Stimulated activated CD8-positive, alpha-beta memory T cell treated with anti-CD3 and anti-CD28 coated beads, Interleukin-15, amount 100 ng/mL, for 24 hours (primary cell): Measurements from ENCODE around the gene DENND4B.
A peak's percentile ranks its signal among the peaks of the same experiment; 100 is the strongest.
"Not testable (repeated sequence)": the region's sequence is repeated elsewhere in the genome, so short reads cannot be mapped to it uniquely, and the experiment has no call there.

Source experiments
- DNase-seq: peaks from one replicate; pipeline ENCODE4 v3.0.0-alpha.2; 2020; ENCODE audit warnings: low read depth

Gene DENND4B, protein sequence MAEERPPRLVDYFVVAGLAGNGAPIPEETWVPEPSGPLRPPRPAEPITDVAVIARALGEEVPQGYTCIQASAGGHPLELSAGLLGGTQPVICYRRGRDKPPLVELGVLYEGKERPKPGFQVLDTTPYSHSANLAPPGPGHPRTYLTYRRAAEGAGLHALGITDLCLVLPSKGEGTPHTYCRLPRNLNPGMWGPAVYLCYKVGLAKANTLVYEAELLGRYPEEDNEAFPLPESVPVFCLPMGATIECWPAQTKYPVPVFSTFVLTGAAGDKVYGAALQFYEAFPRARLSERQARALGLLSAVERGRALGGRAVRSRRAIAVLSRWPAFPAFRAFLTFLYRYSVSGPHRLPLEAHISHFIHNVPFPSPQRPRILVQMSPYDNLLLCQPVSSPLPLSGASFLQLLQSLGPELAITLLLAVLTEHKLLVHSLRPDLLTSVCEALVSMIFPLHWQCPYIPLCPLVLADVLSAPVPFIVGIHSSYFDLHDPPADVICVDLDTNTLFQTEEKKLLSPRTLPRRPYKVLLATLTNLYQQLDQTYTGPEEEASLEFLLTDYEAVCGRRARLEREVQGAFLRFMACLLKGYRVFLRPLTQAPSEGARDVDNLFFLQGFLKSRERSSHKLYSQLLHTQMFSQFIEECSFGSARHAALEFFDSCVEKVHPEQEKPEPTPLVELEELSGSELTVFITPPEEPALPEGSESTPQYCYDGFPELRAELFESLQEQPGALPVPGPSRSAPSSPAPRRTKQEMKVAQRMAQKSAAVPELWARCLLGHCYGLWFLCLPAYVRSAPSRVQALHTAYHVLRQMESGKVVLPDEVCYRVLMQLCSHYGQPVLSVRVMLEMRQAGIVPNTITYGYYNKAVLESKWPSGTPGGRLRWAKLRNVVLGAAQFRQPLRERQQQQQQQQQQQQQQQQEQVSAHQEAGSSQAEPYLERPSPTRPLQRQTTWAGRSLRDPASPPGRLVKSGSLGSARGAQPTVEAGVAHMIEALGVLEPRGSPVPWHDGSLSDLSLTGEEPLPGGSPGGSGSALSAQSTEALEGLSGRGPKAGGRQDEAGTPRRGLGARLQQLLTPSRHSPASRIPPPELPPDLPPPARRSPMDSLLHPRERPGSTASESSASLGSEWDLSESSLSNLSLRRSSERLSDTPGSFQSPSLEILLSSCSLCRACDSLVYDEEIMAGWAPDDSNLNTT (N-terminal part only)

DNA sequence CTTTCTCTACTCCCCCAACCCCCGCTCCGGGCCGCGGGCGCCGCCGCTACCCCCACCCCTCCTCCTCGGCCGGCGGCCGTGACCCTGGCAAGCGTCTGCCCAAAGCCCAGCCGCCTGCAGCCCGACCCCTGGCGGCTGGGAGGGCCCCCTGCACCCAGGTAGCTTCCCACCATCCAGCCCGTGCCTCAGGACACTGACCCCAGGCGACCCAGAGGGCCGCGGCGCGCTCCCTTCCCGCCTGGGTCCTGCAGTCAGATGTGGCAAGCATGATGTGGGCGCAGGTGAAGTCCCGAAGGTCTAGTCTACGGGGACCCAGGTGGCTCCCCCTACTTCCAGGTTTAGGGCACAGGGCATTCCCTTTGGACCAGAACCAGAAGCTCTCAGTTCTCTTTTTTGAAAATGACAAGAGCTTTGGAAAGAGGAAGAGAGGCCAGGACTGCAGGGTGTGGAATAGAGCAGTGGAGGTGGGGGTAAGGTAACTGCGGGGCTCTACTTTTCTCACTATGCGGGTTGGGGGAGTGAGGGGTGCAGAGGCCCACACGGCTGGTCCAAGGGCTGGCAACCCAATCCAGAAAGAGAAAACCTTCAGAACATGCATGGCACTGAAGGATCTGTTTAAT lies at the start of gene DENND4B:
TSS of gene DENND4B (minus strand) at position 97 of the 620 bp plus-strand sequence. CDS start 2,344 bp downstream, outside the sequence.
- peak; percentile 66 for DNase-seq

DNA sequence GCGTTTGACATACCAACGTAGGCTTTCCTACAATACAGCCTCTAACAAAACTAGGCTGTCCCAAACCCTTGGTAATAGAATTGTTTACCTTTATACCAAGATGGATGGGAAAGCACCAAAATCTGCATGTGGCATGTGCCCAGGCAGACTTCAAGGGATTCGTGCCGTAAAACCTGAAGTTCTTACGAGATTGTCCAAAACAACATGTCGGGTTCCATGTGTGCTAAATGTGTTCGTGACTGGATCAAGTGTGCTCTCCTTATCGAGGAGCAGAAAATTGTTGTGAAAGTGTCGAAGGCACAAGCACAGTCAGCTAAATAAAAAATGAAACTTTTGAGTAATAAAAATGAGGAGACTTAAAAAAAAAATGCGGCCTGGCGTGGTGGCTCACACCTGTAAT lies 49.1 kb upstream of the DENND4B start:
- DNase-seq: no peak

DNA sequence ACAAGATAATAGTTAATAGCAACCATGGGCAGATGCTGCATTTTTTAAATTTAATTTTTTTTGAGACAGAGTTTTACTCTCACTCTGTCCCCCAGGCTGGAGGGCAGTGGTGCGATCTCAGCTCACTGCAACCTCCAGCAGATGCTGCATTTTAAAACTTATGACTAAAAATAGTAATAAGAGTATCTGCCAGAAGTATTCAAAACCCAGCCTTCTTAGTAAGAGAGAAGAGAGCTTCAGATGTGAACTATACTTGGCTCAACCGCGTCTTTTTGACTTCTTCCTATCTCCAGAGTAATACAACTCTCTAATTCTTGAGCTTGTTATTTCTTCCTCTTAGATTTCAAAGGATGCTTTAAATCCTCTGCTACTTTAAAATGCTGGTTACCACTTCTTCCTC lies 48.7 kb upstream of the DENND4B start:
- no peak for DNase-seq

DNA sequence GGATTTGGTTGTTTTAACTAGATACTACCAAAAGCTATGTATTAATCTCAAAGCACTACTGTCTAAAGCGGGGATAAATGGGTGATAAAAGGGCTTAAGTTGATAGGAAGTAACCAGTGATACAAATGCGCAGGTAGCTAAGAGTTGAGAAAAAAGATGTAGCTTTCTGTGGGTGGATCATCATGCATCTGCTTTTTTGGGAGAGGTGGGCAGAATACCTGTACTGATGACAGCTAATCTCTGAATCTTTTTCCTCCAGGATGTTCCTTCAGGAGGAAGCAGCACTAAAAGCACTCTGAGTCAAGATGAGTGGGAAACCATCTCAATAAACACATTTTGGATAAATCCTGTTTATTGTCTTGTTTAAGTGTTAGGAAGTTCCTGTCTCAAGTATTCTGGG lies 45.3 kb upstream of the DENND4B start:
- no peak for DNase-seq

DNA sequence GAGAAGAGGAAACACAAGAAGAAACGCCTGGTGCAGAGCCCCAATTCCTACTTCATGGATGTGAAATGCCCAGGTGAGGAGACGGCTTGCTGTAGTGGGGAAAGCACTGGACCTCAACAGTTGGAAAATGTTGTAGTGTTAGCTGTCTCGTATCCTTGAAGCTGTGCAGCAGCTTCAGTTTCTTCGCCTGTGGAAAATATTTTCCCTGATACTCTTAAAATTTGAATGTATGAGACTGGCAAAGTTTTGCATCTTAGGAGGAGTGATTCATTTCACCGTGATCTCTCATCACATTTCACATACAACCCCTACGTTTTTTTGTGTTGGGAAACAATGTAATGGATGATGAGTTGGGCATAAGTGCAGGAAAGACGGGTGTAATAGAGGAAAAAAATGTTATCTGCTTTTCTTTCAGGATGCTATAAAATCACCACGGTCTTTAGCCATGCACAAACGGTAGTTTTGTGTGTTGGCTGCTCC lies 44.7 kb upstream of the DENND4B start:
- DNase-seq: no peak

DNA sequence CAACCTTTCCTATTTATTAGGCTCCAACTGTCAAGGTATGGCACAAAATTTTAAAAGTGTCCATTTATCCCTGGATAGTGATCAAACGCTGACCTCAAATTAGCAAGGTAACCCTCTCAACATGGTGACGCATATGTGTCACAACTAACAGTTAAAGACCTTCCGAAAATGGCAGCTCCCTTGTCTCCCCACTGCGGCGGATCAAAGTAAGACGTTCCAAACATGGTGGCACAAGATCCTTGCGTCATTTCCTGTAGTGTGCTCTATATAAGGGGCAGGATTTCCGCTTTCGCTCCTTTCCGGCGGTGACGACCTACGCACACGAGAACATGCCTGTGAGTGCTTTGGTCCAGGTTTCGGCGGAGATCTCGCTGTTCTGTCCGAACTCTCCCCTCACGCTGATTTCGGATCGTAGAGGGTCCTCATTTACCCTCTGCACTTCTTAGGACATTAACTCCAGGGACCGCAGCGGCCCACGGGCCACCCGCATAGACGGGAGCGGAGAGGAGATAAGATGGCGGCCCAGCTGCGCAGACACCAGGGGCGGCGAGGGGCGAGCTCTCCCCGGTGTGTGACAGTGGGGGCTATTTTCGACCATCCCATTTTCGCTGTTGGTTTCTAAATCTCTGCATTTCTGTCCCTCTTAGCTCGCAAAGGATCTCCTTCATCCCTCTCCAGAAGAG lies 44.1 kb upstream of the DENND4B start, which contains the start of gene RPS27:
TSS of gene RPS27 (plus strand) at position 295 of the 683 bp plus-strand sequence. CDS start at position 330, 35 bp downstream.
- DNase-seq: no peak

DNA sequence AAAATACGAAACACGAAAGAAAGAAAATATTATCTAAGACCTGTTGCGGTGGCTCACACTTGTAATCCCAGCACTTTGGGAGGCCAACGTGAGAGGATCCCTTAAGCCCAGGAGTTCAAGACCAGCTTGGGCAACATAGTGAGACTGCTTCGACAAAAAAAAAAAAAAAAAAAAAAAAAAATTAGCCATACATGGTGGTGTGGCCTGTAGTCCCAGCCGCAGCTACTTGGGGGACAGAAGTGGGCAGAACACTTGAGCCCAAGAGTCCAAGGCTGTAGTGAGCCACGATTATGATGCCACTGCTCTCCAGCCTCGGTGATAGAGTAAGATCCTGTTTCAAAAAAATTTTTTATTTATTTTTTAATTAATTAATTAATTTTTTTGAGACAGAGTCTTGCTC lies 41.1 kb upstream of the DENND4B start:
- no peak for DNase-seq

DNA sequence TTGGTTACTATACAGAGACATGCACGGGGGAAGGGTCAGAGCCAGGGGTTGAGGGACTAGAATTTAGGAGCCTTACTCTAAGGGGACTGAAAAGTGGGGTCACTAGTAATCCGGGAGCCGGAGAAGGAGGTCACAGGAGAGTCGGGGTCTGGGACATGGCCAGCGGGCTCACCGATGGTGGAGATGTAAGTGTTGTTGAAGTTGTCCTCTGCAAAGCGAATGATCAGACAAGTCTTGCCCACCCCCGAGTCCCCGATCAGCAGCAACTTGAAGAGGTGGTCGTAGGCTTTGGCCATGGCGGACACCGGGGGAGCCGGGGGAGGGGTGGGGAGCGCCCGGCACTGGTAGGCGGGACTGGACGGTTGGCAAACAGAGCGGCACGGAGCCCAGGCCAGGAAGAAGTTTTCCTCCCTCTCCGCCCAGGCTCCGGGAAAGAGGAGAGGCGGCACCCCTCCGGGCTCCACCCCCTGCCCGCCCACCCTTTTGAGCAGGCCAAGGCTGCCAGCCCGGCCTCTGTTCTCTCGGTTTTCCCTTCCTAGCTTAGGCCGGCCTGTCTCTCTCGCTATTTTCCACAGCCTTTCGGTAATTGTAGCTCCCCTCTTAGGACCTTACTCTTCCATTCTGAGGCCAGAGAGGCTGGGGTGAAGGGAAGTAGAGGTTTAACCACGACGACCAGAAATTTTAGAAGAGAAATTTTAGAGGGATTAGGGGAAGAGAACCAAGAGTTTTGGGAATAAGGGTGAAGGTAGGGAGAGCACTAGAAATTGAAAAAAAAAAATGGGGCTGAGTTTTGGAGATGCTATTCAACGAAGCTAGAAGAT lies 39.6 kb upstream of the DENND4B start, which contains the start of gene RAB13:
TSS of gene RAB13 (minus strand) at position 399 of the 821 bp plus-strand sequence. CDS start at position 296, 103 bp downstream.
- DNase-seq: no peak

DNA sequence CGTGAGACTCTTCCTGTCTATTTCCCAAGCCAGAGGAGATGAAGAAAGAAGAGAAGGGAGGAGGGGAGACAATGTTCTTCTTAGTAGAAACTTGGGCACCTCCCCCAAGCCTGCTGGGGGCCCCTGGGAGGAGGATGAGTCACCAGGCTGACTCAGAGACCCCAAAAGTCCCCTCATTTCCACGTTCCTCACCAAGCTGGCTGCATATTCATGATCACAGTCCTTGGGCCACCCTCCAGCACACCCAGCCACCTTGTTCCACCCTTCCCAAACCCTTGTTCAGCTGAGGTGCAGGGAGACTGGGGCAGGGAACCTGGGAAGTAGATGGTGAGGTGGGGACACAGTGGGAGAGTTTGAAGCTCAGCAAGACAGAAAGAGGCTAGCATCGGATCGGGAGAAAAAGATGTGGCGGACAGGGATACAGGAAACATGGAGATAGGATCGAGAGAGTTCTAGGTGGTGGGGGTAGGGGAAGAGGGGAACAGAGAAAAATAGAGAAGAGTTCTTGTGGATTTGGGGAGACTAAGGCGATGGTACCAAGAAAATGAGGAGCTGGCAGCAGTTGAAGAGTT lies 38.9 kb upstream of the DENND4B start:
- DNase-seq: no peak

DNA sequence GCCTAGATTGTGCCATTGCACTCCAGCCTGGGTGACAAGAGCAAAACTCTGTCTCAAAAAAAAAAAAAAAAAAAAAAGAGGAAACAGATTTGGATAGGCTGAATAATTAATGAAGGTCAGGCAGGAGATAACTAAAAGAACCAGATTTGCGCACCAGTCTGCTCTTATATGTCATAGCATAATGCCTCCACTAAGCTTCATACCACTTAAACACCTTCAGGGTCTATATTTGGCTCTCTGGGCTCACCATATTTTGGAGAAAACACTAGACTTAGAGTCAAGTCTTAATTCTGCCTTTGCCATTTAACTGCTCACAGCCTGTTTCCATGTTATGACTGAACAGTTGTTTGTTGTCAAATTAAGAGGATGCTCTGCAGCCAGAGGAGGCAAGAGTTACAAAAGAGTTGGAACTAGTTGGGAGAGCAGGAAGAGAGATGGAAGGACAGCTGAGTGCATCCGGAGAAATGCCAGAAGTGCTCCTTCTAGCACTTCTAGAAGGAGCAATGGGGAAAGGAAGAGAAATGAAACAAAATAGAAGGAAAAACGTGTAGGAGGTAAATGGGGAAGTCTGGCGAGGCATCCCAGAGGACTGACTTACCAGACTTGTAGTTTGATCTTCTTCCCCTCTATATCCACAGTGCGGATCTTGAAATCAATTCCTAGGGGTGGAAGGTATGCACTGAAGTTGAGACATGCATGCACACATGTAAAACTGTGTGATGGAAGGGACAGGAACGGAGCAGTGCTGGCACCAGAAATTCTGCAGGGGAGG lies 37.8 kb upstream of the DENND4B start:
- no peak for DNase-seq

DNA sequence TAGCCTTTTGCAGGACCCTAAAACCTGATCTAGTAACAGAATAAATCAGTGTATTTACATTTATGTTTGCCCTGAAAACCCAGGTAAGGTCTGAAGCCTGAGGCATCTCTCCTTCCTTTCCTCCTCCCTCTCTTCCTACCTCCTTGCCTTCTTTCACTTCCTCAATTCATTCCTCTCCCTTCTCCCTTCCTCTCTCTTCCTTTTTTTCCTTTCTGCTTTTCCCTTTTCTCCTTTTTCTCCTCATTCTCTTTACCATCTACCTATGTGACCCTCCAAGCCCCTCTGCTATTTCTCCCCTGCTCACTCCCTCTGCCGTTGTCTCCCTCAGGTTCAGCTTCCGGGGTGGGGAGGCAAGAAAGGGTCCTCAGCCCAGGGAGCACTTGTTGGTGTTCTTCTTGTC lies 35.2 kb upstream of the DENND4B start:
- not testable (repeated sequence) for DNase-seq

DNA sequence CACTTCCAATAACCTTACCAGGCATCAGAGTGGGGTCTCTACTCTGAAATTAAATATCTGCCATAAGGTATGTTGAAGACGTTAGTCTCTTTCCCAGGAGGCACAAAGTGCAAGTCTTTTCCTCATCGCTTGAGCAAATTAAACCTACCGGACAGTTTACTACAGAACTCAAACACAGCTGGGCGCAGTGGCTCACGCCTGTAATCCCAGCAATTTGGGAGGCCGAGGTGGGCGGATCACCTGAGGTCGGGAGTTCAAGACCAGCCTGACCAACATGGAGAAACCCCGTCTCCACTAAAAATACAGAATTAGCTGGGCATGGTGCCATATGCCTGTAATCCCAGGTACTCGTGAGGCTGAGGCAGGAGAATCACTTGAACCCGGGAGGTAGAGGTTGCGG lies 32.6 kb upstream of the DENND4B start:
- not testable (repeated sequence) for DNase-seq

DNA sequence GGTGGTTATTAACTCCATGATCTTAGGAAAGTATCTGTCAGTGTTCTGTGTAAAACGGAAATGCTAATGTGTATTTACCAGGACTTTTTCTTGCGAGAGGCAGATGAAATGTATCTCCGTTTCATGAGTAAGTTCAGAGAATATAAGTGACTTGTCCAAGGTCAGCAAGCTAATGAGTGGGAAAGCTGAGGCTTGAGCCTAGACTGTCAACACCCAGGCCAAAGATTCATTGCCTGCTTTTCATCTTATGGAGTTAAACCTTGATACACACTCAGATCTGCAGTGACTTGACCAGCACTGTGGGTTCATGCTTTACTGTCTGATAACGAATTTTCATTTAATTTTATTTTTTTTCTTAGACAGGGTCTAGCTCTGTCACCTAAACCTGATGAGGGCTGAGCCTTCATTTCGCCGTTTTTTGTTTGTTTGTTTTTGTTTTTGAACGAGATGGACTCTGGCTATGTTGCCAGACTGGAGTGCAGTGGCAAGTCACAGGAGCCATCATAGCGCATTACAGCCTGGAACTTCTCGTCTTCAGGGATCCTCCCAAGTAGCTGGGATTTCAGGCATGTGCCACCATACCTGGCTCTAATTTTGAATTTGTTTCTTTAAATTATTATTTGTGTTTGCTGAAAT lies 31.9 kb upstream of the DENND4B start:
- DNase-seq: no peak

DNA sequence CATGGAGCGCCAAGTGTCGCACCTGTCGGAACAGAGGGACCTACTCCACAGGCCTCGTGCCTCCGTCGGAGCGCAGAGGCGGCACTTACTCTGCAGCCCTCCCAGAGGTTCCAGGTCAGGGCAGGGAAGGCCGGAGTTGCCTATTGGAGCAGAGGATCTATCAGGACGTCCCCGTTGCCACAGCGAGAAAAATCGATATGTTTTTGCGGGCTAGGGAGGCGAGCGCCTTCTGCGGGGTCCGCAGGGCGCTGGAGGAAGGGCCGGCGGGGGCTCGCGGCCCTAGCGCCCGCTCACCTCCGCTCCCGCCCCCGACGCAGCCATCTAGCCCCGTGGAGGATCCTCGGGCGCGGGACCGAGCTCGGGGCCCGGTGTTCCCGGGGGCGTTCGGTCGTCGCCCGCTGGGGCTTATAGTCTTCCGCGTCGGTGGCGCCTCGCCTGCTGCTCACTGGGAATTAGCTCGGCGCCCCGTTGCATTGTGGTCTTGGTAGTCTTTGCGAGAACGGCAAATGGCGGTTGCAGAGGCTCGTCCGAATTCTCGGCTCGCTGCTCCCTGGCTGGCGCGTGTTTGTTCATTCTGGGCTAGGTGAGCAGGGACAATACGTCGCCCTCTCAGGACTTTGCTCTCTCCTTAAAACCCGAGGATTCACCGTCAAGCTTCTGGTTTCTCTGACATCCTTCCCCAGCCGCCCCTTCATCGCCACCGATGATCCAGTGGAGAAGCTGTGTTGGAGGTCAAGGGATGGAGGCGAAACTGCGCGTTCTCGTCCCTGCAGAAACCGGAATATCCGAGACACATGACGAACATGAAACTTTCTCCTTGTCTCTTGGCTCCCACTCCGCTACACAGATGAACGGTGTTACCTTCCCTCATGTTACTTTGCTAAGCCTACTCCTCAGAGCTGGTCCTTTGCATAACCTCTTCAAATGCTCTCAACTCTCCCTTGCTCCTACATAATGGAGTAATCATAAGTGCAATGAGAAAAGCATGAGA lies 31.0 kb upstream of the DENND4B start, which contains the start of gene JTB:
TSS of gene JTB (minus strand) at position 425 of the 991 bp plus-strand sequence. CDS start at position 3, 422 bp downstream.
- DNase-seq: no peak

DNA sequence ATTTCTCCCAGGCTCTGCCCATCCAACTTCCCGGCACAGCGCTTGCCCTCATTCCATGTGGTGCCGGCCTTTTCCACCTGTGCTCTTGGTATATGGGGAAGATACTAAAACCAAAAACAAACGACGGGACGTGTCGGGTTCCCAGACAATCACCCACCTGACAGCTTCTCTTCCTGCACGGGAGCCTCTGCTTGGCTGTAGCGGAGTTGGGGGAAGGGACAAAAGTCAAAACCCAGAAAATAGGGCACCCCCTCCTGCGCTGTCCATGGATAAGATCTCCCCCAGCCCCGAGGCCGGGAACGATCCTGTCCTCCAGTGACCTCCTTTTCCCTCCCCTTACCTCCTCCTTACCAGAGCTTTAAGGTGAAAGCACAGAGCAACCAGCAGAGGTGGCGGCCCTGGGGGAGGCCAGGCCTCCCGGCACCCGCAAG lies 30.3 kb upstream of the DENND4B start:
- no peak for DNase-seq

DNA sequence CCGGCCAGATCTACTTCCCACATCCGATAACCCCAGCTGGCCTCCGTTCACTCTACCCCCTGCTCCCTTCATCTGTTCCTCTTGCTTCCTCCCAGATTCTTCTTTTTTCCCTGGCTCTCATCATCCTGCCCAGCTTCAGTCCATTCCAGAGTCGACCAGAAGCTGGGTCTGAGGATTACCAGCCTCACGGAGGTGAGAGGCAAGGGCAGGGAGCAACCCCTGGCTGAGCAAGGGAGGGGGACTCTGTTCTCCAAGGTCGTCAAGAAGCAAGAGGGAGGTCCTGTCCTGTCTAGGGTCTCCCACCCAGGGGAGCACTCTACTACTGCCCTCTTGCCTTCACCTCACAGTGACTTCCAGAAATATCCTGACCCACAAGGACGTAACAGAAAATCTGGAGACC lies 27.0 kb upstream of the DENND4B start:
- no peak for DNase-seq

DNA sequence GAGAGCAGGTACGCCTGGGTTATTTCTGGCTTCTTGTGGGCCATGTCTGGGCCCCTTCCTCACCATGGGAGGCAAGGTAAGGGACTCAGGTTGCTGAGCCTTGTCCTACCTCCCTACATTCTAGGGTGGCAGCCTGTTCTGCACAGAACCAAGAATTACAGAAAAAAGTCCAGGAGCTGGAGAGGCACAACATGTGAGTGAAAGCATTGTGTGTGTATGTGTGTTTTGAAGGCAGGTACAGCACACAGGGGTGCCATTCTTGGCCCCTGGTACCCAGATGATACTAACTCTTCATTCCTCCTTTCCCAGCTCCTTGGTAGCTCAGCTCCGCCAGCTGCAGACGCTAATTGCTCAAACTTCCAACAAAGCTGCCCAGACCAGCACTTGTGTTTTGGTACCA lies 26.6 kb upstream of the DENND4B start:
- no peak for DNase-seq
